T-helper 9 cell (primary cell): Measurements from ENCODE around the gene PRMT9.

Experiments
- DNase-seq: peaks from one replicate; pipeline ENCODE4 v3.0.0-alpha.2; 2020
- total RNA-seq, 2 donors: gene quantifications; one replicate each; lab custom pipeline; 2026; lab: John Stamatoyannopoulos, UW

The PRMT9 gene
- total RNA-seq = 25.7 to 33.5 reads per million in 2 donors

GRCh38 chr4:147683717-147684700 lies at the start of gene PRMT9:
PRMT9 (minus strand) TSS chr4:147684163; CDS start chr4:147683987, 176 bp downstream.
- peak; percentile 74 for DNase-seq

GRCh38 chr4:147732518-147733235 lies 48.7 kb upstream of the PRMT9 start:
- peak; percentile 4 for DNase-seq

GRCh38 chr4:147731580-147732517 lies 47.9 kb upstream of the PRMT9 start, which contains the start of gene ARHGAP10:
ARHGAP10 (plus strand) TSS chr4:147732088; CDS start chr4:147732302, 214 bp downstream.
- peak; percentile 57 for DNase-seq

- DNase-seq = no peak
Measured at GRCh38 chr4:147730333-147730732, 46.4 kb upstream of the PRMT9 start.

GRCh38 chr4:147727476-147728028 lies 43.6 kb upstream of the PRMT9 start:
- DNase-seq = no peak

GRCh38 chr4:147725673-147726072 lies 41.7 kb upstream of the PRMT9 start:
- no peak for DNase-seq

- no peak for DNase-seq
Measured at GRCh38 chr4:147724468-147725201, 40.7 kb upstream of the PRMT9 start.

- no peak for DNase-seq
Measured at GRCh38 chr4:147723326-147723725, 39.4 kb upstream of the PRMT9 start.

GRCh38 chr4:147717878-147718277 lies 33.9 kb upstream of the PRMT9 start:
- DNase-seq = no peak

GRCh38 chr4:147714575-147715401 lies 30.8 kb upstream of the PRMT9 start:
- no peak for DNase-seq

- no peak for DNase-seq
Measured at GRCh38 chr4:147709999-147710398, 26.0 kb upstream of the PRMT9 start.

- peak; percentile 36 for DNase-seq
Measured at GRCh38 chr4:147707892-147708672, 24.1 kb upstream of the PRMT9 start.

- no peak for DNase-seq
Measured at GRCh38 chr4:147704846-147705245, 20.9 kb upstream of the PRMT9 start.

- DNase-seq = no peak
Measured at GRCh38 chr4:147696866-147697265, 12.9 kb upstream of the PRMT9 start.

- no peak for DNase-seq
Measured at GRCh38 chr4:147693218-147693617, 9.3 kb upstream of the PRMT9 start.

- no peak for DNase-seq
Measured at GRCh38 chr4:147691820-147692219, 7.9 kb upstream of the PRMT9 start.

GRCh38 chr4:147689067-147689466 lies 5.1 kb upstream of the PRMT9 start:
- DNase-seq = no peak

GRCh38 chr4:147683188-147683591 lies 773 bp downstream of the PRMT9 start:
- DNase-seq = no peak

GRCh38 chr4:147682755-147683154 lies 1.2 kb downstream of the PRMT9 start:
- no peak for DNase-seq
